GM12874 (cell line): Measurements from ENCODE around the gene ARHGAP32.

Experiments
- TF ChIP-seq, protein P1 (sequence below): IDR thresholded peaks from 2 replicates; pipeline ENCODE4 v1.5.1; 2011; ENCODE audit warnings: low read depth, mild to moderate bottlenecking, control low read depth, low read length, moderate library complexity; ENCODE audit not compliant: insufficient read depth

Gene ARHGAP32

DNA sequence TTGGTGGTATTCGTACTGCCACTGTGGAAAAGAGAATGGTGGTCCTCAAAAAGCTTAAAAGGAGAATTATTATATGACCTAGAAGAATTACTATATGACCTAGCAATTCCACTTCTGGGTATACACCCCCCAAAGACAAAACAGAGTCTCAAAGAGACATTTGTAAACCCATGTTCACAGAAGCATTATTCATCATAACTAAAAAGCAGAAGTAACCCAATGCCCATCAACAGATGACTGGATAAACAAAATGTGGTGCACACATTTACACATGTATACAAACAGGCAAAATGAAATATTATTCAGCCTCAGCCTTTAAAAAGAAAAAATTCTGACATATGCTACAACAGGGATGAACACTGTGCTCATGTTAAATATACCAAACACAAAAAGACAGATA is 89.4 kb downstream of the ARHGAP32 start:
- TF ChIP-seq, protein P1, sequence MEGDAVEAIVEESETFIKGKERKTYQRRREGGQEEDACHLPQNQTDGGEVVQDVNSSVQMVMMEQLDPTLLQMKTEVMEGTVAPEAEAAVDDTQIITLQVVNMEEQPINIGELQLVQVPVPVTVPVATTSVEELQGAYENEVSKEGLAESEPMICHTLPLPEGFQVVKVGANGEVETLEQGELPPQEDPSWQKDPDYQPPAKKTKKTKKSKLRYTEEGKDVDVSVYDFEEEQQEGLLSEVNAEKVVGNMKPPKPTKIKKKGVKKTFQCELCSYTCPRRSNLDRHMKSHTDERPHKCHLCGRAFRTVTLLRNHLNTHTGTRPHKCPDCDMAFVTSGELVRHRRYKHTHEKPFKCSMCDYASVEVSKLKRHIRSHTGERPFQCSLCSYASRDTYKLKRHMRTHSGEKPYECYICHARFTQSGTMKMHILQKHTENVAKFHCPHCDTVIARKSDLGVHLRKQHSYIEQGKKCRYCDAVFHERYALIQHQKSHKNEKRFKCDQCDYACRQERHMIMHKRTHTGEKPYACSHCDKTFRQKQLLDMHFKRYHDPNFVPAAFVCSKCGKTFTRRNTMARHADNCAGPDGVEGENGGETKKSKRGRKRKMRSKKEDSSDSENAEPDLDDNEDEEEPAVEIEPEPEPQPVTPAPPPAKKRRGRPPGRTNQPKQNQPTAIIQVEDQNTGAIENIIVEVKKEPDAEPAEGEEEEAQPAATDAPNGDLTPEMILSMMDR: no peak

GRCh38 chr11:129102225-129102624 is 89.9 kb downstream of the ARHGAP32 start:
- TF ChIP-seq, protein P1: no peak

GRCh38 chr11:129093283-129093682 is 98.8 kb downstream of the ARHGAP32 start:
- TF ChIP-seq, protein P1: no peak

- TF ChIP-seq, protein P1: no peak
Observed at GRCh38 chr11:129090056-129090455, 102.1 kb downstream of the ARHGAP32 start.

- TF ChIP-seq, protein P1: no peak
Observed at GRCh38 chr11:129089279-129089678, 102.8 kb downstream of the ARHGAP32 start.

- TF ChIP-seq, protein P1: no peak
Observed at GRCh38 chr11:129086976-129087375, 105.1 kb downstream of the ARHGAP32 start.

DNA sequence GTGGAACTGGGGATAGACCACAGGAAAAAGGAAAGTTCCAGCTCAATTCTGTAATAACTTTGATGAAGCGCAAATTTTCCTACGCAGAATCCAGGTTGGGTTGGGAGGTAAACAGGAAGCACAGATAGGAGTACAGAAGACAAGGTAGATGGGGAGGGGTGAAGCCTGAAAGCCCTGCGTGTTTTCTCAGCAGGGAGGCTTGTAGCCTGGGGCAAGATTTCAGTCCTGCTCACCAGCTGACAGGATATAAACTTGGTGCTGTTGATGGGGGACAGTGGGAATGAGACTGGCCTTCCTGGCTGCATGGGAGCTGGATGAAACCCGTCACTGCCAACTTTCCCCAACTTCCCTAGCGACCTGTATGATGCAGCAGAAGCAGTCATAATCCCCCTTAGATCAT is 114.9 kb downstream of the ARHGAP32 start:
- TF ChIP-seq, protein P1: no peak

GRCh38 chr11:129075757-129076156 is 116.4 kb downstream of the ARHGAP32 start:
- TF ChIP-seq, protein P1: no peak
